Measurements from ENCODE around the gene COX8C. TPM values are rescaled to one million over a fixed set of nuclear protein-coding genes. Genes with fewer than 3 reads are reported as not detected.

COX8C gene
- total RNA-seq (under 1 TPM in 1 of 4 donors, not detected in 3; 0.54 TPM), polyA plus RNA-seq (under 1 TPM in 1 of 3 donors, not detected in 2; 0.35 TPM)
- long read RNA-seq, donor 1: 0 reads
- long read RNA-seq, donor 2: 0 reads

- intact Hi-C loops (cut with DNase I): no loop called here
These were observed at the start of gene COX8C for GRCh38 chr14:93346926-93347721. Gene COX8C, plus strand, starts transcription at chr14:93347182. Its CDS starts 87 bp downstream, at chr14:93347269.

GRCh38 chr14:93299416-93299815 is 47.6 kb upstream of the COX8C start:
- TF ChIP-seq CTCF (IDR thresholded peaks at IDR 0.05): no peak
- 73 to 77% (median 77%) methylated on average over 3 of the region's 3 CpGs for WGBS, 3 donors
- Histone ChIP-seq H3K27ac (no peak overlapping the region), H3K36me3 (ENCODE audit: insufficient read depth in 1 of 2, low read depth in 1 of 2) (peaks cover 1 to 2% of the 10 kb centered on the region in 2 donors), H3K27me3 (ENCODE audit: insufficient read depth in 3 of 3, low read length in 2 of 3) (no peaks in the 10 kb centered on the region), H3K9me3 (no peaks in the 10 kb centered on the region), H3K4me3 (no peak overlapping the region), H3K4me1 (peaks cover 24% of the 10 kb centered on the region)
- intact Hi-C loops (cut with DNase I): no loop called here
- ATAC-seq: peak in 2 of 4 donors; percentile 32 to 37
- DNase-seq: no peak

More at GRCh38 chr14:93346926-93347721, at the start of gene COX8C:
- Histone ChIP-seq H3K4me3 (no peak within 1 kb of the TSS), H3K27ac (no peak within 1 kb of the TSS), H3K27me3 (ENCODE audit: insufficient read depth in 3 of 3, low read length in 2 of 3) (no peaks in the 10 kb centered on the region), H3K9me3 (no peaks in the 10 kb centered on the region), H3K36me3 (ENCODE audit: insufficient read depth in 1 of 2, low read depth in 1 of 2) (no peaks in the 10 kb centered on the region), H3K4me1 (no peaks in the 10 kb centered on the region)
- WGBS, 3 donors: 96 to 98% (median 96%) methylated on average over 49 to 60 of the region's 60 CpGs
- DNase-seq (no peak), ATAC-seq (no peak)
- no peak for TF ChIP-seq CTCF (IDR thresholded peaks at IDR 0.05)

- ATAC-seq (no peak), DNase-seq (no peak)
- Histone ChIP-seq H3K9me3 (no peaks in the 10 kb centered on the region), H3K27me3 (ENCODE audit: insufficient read depth in 3 of 3, low read length in 2 of 3) (no peaks in the 10 kb centered on the region), H3K27ac (no peak overlapping the region), H3K4me1 (peaks cover 29% of the 10 kb centered on the region), H3K4me3 (no peak overlapping the region), H3K36me3 (ENCODE audit: insufficient read depth in 1 of 2, low read depth in 1 of 2) (no peaks in the 10 kb centered on the region)
- 63 to 69% (median 68%) methylated on average over 6 of the region's 6 CpGs for WGBS, 3 donors
- TF ChIP-seq CTCF (IDR thresholded peaks at IDR 0.05): no peak
- intact Hi-C loops (cut with DNase I): no loop called here
These were observed 47.1 kb upstream of the COX8C start for GRCh38 chr14:93299866-93300265.

- Histone ChIP-seq H3K9me3 (no peaks in the 10 kb centered on the region), H3K4me3 (no peak overlapping the region), H3K4me1 (peaks cover 42% of the 10 kb centered on the region), H3K27me3 (ENCODE audit: insufficient read depth in 3 of 3, low read length in 2 of 3) (no peaks in the 10 kb centered on the region), H3K27ac (no peak overlapping the region), H3K36me3 (ENCODE audit: insufficient read depth in 1 of 2, low read depth in 1 of 2) (no peaks in the 10 kb centered on the region)
- WGBS, 3 donors: 82 to 87% (median 86%) methylated on average over 6 of the region's 6 CpGs
- TF ChIP-seq CTCF (IDR thresholded peaks at IDR 0.05): no peak
- intact Hi-C loops (cut with DNase I): no loop called here
- ATAC-seq (peak in 2 of 4 donors; percentile 38 to 40), DNase-seq (no peak)
These were observed 45.0 kb upstream of the COX8C start for GRCh38 chr14:93301821-93302447.
